ENCODE data around the gene HSP90B1.

DNA sequence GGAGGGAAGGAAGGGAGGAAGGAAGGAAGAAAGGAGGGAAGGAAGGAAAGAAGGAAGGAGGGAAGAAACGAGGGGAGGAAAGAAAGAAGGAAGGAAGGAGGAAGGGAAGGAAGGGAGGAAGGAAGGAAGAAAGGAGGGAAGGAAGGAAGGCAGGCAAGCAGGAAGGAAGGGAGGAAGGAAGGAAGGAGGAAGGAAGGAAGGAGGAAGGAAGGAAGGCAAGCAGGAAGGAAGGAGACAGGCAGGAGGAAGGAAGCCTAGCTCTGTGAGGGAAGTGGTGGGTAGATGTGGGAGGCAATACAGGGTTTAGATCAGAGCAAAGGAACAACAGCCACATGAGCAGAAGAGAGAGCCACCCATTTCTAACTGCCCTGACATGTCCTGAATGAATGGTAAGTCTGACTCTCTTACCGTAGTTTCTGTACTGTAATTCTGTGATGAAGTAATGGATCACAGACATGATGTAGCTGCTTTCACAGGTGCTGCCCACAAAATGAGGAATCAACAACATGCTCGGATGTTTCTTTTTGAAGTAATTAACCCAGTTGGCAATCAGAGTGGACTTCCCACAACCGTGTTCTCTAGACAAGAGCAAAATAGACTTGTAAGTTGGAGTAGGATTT is 24.4 kb upstream of the HSP90B1 start:
- TF ChIP-seq, protein P1, sequence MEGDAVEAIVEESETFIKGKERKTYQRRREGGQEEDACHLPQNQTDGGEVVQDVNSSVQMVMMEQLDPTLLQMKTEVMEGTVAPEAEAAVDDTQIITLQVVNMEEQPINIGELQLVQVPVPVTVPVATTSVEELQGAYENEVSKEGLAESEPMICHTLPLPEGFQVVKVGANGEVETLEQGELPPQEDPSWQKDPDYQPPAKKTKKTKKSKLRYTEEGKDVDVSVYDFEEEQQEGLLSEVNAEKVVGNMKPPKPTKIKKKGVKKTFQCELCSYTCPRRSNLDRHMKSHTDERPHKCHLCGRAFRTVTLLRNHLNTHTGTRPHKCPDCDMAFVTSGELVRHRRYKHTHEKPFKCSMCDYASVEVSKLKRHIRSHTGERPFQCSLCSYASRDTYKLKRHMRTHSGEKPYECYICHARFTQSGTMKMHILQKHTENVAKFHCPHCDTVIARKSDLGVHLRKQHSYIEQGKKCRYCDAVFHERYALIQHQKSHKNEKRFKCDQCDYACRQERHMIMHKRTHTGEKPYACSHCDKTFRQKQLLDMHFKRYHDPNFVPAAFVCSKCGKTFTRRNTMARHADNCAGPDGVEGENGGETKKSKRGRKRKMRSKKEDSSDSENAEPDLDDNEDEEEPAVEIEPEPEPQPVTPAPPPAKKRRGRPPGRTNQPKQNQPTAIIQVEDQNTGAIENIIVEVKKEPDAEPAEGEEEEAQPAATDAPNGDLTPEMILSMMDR (IDR thresholded peaks at IDR 0.05) = no peak
- TF ChIP-seq POLR2A (IDR thresholded peaks at IDR 0.05) = no peak
- TF ChIP-seq POLR2AphosphoS5 (IDR thresholded peaks at IDR 0.05) = no peak
